ENCODE data around the gene ITIH2. TPM values are rescaled to one million over a fixed set of nuclear protein-coding genes. Genes with fewer than 3 reads are reported as not detected.
"Not testable (repeated sequence)": the region's sequence is repeated elsewhere in the genome, so short reads cannot be mapped to it uniquely, and the experiment has no call there.

Gene ITIH2
- total and polyA plus RNA-seq, 8 donors: 0.05 to 3.3 TPM; not detected in 6

DNA sequence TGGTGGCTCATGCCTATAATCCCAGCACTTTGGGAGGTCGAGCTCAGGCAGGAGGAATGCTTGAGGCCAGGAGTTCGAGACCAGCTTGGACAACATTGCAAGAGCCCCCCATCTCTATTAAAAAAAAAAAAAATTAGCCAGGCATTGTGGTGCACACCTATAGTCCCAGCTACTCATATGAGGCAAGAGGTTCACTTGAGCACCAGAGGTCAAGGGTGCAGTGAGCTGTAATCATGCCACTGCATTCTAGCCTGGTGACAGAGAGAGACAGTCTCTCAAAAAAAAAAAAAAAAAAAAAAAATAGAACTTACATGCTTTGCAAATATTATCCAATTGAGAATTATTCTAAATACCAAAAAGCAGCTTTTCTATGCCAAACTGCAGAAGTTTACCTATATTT, 73.7 kb downstream of the ITIH2 start:
- Histone ChIP-seq H3K4me1 (peaks cover 0 to 15% (median 5%) of the 10 kb centered on the region in 4 donors), H3K27ac (no peak overlapping the region), H3K9me3 (no peaks in the 10 kb centered on the region), H3K36me3 (peaks cover 35 to 97% (median 93%) of the 10 kb centered on the region in 4 donors), H3K4me3 (no peak overlapping the region), H3K27me3 (no peaks in the 10 kb centered on the region)
- intact Hi-C loops (cut with DNase I; ENCODE audit: low total_unique reads): no loop called here
- WGBS, 5 donors: 94 to 98% (median 97%) methylated on average over 2 of the region's 2 CpGs
- DNase-seq: no peak
- no peak for TF ChIP-seq POLR2A (IDR thresholded peaks at IDR 0.05)
- TF ChIP-seq, protein P1, sequence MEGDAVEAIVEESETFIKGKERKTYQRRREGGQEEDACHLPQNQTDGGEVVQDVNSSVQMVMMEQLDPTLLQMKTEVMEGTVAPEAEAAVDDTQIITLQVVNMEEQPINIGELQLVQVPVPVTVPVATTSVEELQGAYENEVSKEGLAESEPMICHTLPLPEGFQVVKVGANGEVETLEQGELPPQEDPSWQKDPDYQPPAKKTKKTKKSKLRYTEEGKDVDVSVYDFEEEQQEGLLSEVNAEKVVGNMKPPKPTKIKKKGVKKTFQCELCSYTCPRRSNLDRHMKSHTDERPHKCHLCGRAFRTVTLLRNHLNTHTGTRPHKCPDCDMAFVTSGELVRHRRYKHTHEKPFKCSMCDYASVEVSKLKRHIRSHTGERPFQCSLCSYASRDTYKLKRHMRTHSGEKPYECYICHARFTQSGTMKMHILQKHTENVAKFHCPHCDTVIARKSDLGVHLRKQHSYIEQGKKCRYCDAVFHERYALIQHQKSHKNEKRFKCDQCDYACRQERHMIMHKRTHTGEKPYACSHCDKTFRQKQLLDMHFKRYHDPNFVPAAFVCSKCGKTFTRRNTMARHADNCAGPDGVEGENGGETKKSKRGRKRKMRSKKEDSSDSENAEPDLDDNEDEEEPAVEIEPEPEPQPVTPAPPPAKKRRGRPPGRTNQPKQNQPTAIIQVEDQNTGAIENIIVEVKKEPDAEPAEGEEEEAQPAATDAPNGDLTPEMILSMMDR (IDR thresholded peaks at IDR 0.05): no peak
- no peak for TF ChIP-seq POLR2AphosphoS5 (IDR thresholded peaks at IDR 0.05)
- no peak for TF ChIP-seq EP300 (IDR thresholded peaks at IDR 0.05)

DNA sequence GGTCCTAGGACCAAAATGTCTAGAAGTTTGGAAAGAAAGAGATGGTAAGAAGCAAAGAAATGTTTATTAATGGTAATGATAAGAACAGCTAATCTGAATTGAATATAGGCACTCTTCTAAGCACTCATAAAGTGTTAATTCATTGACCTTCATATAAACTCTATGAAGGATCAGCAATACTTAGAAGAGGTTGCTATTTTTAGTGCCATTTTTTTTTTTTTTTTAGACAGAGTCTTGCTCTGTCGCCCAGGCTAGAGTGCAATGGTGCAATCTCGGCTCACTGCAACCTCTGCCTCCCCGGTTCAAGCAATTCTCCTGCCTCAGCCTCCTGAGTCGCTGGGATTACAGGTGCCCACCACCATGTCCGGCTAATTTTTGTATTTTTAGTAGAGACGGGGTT, 79.1 kb downstream of the ITIH2 start:
- H3K27ac ChIP-seq; H3K27me3 ChIP-seq; H3K9me3 ChIP-seq; H3K4me3 ChIP-seq; DNase-seq; intact Hi-C loops (cut with DNase I; ENCODE audit: low total_unique reads): not testable (repeated sequence)
- WGBS, 5 donors: 90 to 93% (median 91%) methylated on average over 6 of the region's 6 CpGs
- peaks cover 27 to 54% (median 51%) of the 10 kb centered on the region in 4 donors for H3K36me3 ChIP-seq
- peaks cover 6 to 32% (median 30%) of the 10 kb centered on the region in 4 donors for H3K4me1 ChIP-seq

DNA sequence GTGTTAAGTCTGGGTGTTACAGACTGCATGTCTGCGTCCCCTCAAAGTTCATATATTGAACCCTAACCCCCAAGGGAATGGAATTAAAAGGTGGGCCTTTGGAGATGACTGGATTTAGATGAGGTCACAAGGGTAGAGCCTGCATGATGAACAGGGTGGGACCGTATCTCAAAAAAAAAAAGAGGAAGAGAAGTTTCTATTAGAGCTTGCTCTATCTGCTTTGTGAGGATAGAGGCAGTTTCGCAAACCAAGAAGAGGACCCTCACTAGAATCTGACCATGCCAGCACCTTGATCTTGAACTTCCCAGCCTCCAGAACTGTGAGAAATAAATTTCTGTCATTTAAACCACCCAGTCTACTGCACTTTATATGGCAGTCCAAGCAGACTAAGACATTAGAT, 83.3 kb downstream of the ITIH2 start:
- TF ChIP-seq EP300 (IDR thresholded peaks at IDR 0.05): no peak
- TF ChIP-seq, protein P1 (IDR thresholded peaks at IDR 0.05): no peak
- TF ChIP-seq POLR2A (IDR thresholded peaks at IDR 0.05): no peak
- TF ChIP-seq POLR2AphosphoS5 (IDR thresholded peaks at IDR 0.05): no peak
- Histone ChIP-seq H3K4me3 (peak overlapping the region in 2 of 4 donors; percentile 79 to 97), H3K27ac (no peak overlapping the region), H3K36me3 (peaks cover 0 to 15% (median 12%) of the 10 kb centered on the region in 4 donors), H3K9me3 (no peaks in the 10 kb centered on the region), H3K27me3 (no peaks in the 10 kb centered on the region), H3K4me1 (peaks cover 14 to 63% (median 57%) of the 10 kb centered on the region in 4 donors)
- WGBS, 5 donors: 72 to 85% (median 84%) methylated on average over 3 of the region's 3 CpGs
- no peak for DNase-seq
- intact Hi-C loops (cut with DNase I; ENCODE audit: low total_unique reads): no loop called here

DNA sequence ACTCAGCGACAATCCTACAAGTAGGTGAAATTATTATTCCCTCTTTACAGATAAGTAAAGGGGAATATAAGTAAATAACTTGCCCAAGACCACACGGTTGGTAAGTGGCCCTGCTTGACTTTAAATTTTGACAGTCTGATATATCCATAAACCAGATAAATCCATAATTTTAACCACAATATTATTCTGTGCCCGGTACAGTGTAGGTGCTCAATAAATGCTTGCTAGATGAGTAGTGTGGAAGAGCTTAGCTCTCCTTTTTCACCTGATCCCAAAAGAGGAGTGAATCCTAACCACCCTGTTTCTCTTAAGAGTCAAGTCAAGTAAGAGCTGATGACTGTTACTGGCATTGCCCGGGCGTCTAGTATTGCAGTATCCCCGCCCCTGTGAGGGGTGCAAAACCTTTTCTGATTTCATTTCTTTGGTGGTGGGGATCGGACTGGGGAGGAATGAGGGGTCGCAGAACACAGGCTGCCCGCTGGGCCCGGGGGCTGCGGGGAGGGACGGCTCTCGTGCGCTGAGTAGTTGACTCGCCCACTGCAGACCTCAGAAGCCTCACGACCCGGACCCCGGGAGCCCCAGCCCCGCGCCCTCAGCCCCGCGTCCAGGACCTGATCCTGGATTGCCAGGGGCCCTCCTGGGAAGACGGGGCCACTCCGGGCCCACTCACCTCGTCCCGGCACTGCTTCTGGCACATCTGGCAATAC, 84.2 kb downstream of the ITIH2 start:
- Histone ChIP-seq H3K9me3 (no peaks in the 10 kb centered on the region), H3K27me3 (no peaks in the 10 kb centered on the region), H3K4me3 (peak overlapping the region; percentile 79 to 97 (median 88)), H3K4me1 (peaks cover 16 to 71% (median 63%) of the 10 kb centered on the region in 4 donors), H3K36me3 (peaks cover 0 to 9% (median 4%) of the 10 kb centered on the region in 4 donors), H3K27ac (peak overlapping the region; percentile 59 to 94 (median 90))
- 1 to 4% (median 3%) methylated on average over 16 to 26 of the region's 26 CpGs for WGBS, 5 donors
- intact Hi-C loops (cut with DNase I; ENCODE audit: low total_unique reads): no loop called here
- DNase-seq: no peak
- TF ChIP-seq POLR2AphosphoS5 (IDR thresholded peaks at IDR 0.05) (no peak), EP300 (IDR thresholded peaks at IDR 0.05) (no peak), POLR2A (IDR thresholded peaks at IDR 0.05) (no peak)
- TF ChIP-seq, protein P1 (IDR thresholded peaks at IDR 0.05): no peak

Data from stomach (tissue), 9 donors.